GM21381 (cell line): ENCODE data around the gene SBF2.
A peak's percentile ranks its signal among the peaks of the same experiment; 100 is the strongest.

Experiments
- ATAC-seq: cut with Tn5 transposase; IDR thresholded peaks from one replicate; pipeline ENCODE4 v1.9.1; 2021; ENCODE audit warnings: mild to moderate bottlenecking, moderate library complexity; ENCODE audit not compliant: unreplicated experiment

SBF2 gene

DNA sequence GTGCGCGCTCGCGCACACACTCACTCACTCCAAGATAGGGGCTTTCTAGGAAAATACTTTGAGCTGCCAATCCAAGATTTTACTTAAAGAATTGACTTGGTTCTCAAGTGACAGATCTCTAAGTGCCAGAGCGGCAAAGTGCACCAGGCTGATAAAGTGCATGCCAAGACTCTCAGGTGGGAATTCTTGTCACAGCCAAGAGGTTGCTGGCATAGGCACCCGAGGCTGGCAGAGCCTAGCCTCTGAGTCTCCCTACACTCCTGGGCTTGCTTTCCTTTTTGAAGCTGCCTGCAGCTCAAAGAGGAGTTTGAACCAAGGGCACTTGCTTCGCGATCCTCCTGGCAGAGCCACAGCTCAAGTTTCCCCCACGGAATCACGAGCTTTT is 8.3 kb upstream of the SBF2 start:
- ATAC-seq = no peak

DNA sequence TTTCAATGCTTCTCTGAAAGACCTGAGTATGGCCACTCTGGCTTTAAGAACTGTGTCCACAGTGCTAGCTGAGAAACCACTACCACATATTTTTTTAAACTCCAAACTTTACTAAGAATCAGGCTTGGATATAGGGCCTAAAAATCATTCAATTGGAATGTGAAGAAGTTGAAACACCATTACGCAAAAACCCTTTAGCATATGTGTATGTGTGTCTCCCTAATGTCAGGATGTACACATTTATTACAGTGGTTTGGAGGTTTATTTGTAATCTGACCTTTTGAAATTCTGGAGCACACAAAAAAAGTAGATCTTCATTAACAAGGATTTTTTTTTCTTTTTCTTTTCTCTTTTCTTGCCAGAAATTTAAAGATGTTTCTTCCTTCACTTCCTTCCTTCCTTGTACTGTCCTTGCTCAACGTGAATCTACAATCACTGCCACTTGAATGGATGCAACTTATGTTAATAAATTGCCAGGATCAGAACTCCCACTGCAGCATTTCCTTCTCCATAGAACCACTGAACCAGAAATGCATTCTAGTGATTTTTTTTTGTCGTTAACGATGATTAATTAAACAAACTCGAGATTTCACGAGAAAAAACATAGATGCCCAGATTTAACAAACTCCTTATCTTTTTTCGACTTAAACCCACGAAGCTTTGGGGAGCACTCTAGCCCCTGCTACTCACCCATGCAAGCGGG is 7.8 kb upstream of the SBF2 start:
- ATAC-seq = no peak

GRCh38 chr11:10298342-10298741 is 4.3 kb upstream of the SBF2 start:
- peak; percentile 94 for ATAC-seq

GRCh38 chr11:10295064-10295901 is 1.3 kb upstream of the SBF2 start:
- ATAC-seq = no peak

- ATAC-seq = no peak
These were observed 403 bp upstream of the SBF2 start for GRCh38 chr11:10294290-10294953.

DNA sequence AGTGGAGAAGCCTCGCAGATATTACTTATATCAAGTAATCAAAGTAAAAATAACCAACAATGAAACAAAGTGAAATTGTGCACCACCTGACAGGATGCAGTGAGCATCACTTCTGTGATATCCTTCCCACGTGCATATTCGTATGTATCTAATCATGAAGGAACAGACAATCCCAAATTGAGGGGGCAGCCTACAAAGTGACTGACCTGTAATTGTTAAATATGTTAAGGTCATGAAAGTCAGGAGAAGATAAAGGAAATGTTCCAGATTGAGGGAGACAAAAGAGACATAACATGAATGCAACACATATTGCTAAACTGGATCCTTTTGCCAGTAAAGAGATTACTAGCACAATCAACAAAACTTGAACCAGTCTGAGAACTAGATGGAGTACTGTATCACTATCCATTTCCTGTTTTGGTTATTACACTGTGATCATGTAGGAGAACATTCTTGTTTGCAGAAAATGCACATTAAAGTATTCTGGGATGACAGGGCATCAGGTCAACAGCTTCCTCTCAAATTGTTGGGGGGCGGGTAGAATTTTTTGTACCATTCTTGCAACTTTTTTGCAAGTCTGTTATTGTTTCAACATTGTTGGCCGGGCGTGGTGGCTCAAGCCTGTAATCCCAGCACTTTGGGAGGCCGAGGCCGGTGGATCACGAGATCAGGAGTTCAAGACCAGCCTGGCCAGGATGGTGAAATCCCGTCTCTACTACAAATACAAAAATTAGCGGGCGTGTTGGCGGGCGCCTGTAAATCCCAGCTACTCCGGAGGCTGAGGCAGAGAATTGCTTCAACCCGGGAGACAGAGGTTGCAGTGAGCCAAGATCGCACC is 2.0 kb downstream of the SBF2 start:
- no peak for ATAC-seq

- ATAC-seq = no peak
These were observed 4.1 kb downstream of the SBF2 start for GRCh38 chr11:10289765-10290380.

GRCh38 chr11:10288881-10289764 is 4.9 kb downstream of the SBF2 start:
- ATAC-seq = no peak

- no peak for ATAC-seq
These were observed 6.0 kb downstream of the SBF2 start for GRCh38 chr11:10287766-10288715.

DNA sequence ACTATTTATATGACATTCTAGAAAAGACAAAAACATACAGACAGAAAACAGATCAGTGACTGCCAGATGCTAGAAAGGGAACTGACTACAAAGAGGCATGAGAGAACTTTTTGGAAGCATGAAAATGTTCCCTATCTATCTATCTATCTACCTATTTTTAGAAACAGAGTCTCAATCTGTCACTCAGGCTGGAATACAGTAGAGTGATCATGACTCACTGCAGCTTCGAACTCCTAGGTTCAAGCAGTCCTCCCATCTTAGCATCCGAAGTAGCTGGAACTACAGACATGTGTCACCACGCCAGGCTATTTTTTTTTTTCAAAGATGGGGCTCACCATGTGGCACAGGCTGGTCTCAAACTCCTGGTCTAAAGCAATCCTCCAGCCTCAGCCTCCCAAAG is 6.9 kb downstream of the SBF2 start:
- ATAC-seq = no peak

- no peak for ATAC-seq
These were observed 8.7 kb downstream of the SBF2 start for GRCh38 chr11:10285148-10285802.

GRCh38 chr11:10283991-10284390 is 10.0 kb downstream of the SBF2 start:
- no peak for ATAC-seq

GRCh38 chr11:10282117-10282516 is 11.9 kb downstream of the SBF2 start:
- ATAC-seq = no peak

GRCh38 chr11:10275714-10276113 is 18.3 kb downstream of the SBF2 start:
- no peak for ATAC-seq

DNA sequence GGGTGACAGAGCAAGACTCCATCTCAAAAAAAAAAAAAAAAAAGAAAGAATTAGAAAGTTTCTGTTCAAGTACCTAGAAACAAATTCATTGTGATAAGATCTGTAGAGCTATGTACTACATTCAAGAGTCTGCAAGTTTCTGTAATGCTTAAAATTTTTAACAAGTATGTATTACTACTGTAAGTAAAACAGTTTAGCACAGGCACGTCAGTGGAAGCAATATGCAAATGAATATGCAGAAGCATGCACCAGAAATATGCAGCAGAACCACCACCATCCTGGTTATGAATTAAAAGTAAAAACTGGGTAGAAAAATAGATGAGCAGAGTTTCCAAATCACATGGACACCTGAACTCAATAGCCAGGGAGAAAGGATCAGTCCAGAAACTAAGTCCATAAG is 19.3 kb downstream of the SBF2 start:
- ATAC-seq = no peak

DNA sequence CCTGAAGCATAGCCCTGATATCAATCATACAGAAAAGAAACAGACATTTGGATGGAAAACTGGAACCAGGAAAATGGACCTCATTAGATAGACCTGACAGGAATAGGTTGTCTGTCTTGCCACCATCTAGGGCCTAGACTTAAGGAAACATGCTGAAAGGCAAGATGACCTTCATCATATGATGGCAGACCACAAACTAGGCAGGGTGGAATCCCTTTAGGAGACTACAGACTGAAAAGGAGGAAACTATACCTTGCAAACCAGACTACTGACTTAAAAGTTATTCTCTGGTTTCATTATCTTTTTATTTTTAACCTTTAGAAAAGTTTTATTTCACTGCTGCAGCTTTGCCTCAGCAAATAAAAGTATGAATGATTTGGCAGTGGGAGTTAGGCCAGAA is 20.3 kb downstream of the SBF2 start:
- ATAC-seq = no peak

DNA sequence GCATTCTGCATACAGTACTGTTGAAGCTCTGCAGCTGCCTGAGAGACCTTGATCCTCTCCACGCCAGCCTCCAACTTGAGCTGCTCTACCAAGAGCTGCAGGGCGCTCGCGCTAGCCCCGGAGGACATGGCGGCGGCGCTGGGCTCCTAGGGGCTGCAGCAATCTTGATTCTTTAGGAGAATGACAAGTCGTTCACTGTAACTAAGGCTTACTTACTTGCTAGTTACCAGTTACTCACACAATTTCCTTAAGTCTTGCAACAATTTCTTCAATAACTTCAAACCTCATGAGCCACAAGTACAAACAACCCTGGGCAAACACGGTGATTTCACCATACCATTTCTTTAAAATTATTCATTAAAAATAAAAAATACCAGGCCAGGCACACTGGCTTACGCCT is 21.9 kb downstream of the SBF2 start:
- ATAC-seq = no peak
